DND-41 (cell line): Measurements from ENCODE around the gene ANTKMT.

Source experiments
- ATAC-seq: fragments of 200-7000 bp; cut with Tn5 transposase; 3 replicates; pipeline ENCODE4 v1.9.1; 2021; ENCODE audit warnings: low read depth; ENCODE audit not compliant: insufficient read depth
- DNase-seq: peaks from one replicate; pipeline ENCODE4 v3.0.0-alpha.2; 2020
- H2AFZ ChIP-seq: 2 replicates; pipeline ENCODE4 v1.6.0; 2012; ENCODE audit warnings: low read depth, low read length
- H3K27ac ChIP-seq: 2 replicates; pipeline ENCODE4 v1.5.1; 2012; ENCODE audit warnings: low read length, inconsistent platforms
- H3K27me3 ChIP-seq: fragments of 200-600 bp; sonication (generic); 2 replicates; pipeline ENCODE4 v1.6.0; 2012; ENCODE audit warnings: low read length, mild to moderate bottlenecking, inconsistent platforms; ENCODE audit not compliant: insufficient read depth, poor library complexity
- H3K36me3 ChIP-seq: 2 replicates; pipeline ENCODE4 v1.5.1; 2012; ENCODE audit warnings: low read length, inconsistent platforms; ENCODE audit not compliant: insufficient read depth
- H3K4me1 ChIP-seq: 2 replicates; pipeline ENCODE4 v1.5.1; 2012; ENCODE audit warnings: mild to moderate bottlenecking, low read length; ENCODE audit not compliant: insufficient read depth
- H3K4me2 ChIP-seq: 2 replicates; pipeline ENCODE4 v1.6.0; 2012; ENCODE audit warnings: mild to moderate bottlenecking, moderate library complexity, low read length, inconsistent platforms; ENCODE audit not compliant: insufficient read depth
- H3K4me3 ChIP-seq, 2 experiments: fragments of 200-600 bp in 1 of 2; shearing (Covaris generic) in 1 of 2; 2 replicates each; pipeline ENCODE4 v1.5.1; 2012 to 2016; ENCODE audit warnings: inconsistent platforms in 2 of 2, low read length in 2 of 2, mild to moderate bottlenecking in 2 of 2, low read depth in 1 of 2, moderate library complexity in 1 of 2
- H3K79me2 ChIP-seq: 2 replicates; pipeline ENCODE4 v1.6.0; 2012; ENCODE audit warnings: low read length, inconsistent platforms; ENCODE audit not compliant: insufficient read depth
- H3K9ac ChIP-seq: 2 replicates; pipeline ENCODE4 v1.6.0; 2012; ENCODE audit warnings: low read depth, mild to moderate bottlenecking, inconsistent platforms, low read length, moderate library complexity
- H3K9me3 ChIP-seq: 2 replicates; pipeline ENCODE4 v1.5.1; 2012; ENCODE audit warnings: low read length, moderate library complexity, mild to moderate bottlenecking, inconsistent platforms; ENCODE audit not compliant: insufficient read depth, severe bottlenecking
- H4K20me1 ChIP-seq: 2 replicates; pipeline ENCODE4 v1.6.0; 2012; ENCODE audit warnings: low read length; ENCODE audit not compliant: insufficient read depth
- EZH2 ChIP-seq: IDR thresholded peaks from 3 replicates; pipeline ENCODE4 v1.6.1; 2012; ENCODE audit warnings: borderline replicate concordance, low read depth, mild to moderate bottlenecking, moderate library complexity, low read length, inconsistent platforms; ENCODE audit not compliant: severe bottlenecking
- TF ChIP-seq, protein P1 (sequence below): IDR thresholded peaks from 2 replicates; pipeline ENCODE4 v1.5.1; 2012; ENCODE audit warnings: borderline replicate concordance, low read length, moderate library complexity, mild to moderate bottlenecking; ENCODE audit not compliant: poor library complexity, severe bottlenecking; ENCODE audit errors: extremely low read depth

Gene ANTKMT

DNA sequence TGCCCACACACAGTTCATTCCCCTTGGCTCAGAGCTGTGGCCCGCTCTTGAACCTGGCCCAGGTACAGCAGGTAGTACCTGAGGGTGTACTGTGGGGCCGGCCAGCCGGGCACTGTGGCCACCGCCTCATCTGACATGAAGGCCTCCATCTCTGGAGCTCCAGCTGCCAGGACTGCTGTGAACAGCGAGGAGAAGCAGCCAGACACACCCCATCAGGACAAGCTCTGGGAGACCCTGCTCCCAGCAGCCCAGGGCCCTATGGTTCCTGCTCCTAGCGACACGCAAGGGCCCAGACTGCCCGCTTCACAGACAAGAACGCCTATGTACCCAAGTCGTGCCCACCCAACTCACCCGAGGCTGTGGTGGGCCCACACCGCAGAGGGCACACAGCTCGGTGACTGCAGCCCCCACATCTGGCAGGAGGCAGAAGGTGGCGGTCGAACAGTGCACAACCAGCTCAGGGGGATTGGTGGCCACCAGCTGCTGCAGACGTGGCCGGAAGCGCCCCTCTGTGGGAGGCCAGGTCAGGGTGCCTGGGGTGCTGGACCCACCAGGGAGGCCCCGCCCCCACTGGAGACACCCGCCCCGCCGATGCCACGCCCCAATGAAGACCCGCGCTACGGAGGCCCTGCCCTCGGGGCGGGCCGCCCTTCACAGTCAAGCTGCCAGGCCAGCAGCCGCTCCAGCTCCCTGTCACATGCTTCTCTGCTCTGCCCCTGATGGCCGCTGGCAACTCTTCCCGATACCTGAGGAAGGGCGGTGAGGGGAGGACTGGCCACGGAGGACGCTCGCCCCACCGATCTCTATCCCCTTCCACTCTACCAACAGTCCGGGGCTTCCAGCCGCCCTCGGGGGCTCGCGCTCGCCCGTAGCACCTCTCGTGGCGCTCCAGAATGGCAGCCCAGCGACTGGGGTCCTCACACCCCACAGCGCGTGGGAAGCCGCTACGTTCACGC lies 41.8 kb upstream of the ANTKMT start:
- Histone ChIP-seq H3K4me1 (peaks cover 46% of the 10 kb centered on the region), H3K9me3 (no peaks in the 10 kb centered on the region), H3K36me3 (peaks cover 33% of the 10 kb centered on the region), H3K4me2 (peak overlapping the region; percentile 89), H3K9ac (peak overlapping the region; percentile 57), H4K20me1 (peaks cover 59% of the 10 kb centered on the region), H3K27me3 (no peaks in the 10 kb centered on the region), H2AFZ (peak overlapping the region; percentile 80), H3K79me2 (peaks cover 37% of the 10 kb centered on the region), H3K27ac (peak overlapping the region; percentile 87), H3K4me3 (peak overlapping the region in 1 of 2 experiments; percentile 58; a peak in 2 of 4 replicates)
- ATAC-seq (peak; percentile 36), DNase-seq (peak; percentile 75)
- TF ChIP-seq, protein P1, sequence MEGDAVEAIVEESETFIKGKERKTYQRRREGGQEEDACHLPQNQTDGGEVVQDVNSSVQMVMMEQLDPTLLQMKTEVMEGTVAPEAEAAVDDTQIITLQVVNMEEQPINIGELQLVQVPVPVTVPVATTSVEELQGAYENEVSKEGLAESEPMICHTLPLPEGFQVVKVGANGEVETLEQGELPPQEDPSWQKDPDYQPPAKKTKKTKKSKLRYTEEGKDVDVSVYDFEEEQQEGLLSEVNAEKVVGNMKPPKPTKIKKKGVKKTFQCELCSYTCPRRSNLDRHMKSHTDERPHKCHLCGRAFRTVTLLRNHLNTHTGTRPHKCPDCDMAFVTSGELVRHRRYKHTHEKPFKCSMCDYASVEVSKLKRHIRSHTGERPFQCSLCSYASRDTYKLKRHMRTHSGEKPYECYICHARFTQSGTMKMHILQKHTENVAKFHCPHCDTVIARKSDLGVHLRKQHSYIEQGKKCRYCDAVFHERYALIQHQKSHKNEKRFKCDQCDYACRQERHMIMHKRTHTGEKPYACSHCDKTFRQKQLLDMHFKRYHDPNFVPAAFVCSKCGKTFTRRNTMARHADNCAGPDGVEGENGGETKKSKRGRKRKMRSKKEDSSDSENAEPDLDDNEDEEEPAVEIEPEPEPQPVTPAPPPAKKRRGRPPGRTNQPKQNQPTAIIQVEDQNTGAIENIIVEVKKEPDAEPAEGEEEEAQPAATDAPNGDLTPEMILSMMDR = no peak
- TF ChIP-seq EZH2 = no peak

DNA sequence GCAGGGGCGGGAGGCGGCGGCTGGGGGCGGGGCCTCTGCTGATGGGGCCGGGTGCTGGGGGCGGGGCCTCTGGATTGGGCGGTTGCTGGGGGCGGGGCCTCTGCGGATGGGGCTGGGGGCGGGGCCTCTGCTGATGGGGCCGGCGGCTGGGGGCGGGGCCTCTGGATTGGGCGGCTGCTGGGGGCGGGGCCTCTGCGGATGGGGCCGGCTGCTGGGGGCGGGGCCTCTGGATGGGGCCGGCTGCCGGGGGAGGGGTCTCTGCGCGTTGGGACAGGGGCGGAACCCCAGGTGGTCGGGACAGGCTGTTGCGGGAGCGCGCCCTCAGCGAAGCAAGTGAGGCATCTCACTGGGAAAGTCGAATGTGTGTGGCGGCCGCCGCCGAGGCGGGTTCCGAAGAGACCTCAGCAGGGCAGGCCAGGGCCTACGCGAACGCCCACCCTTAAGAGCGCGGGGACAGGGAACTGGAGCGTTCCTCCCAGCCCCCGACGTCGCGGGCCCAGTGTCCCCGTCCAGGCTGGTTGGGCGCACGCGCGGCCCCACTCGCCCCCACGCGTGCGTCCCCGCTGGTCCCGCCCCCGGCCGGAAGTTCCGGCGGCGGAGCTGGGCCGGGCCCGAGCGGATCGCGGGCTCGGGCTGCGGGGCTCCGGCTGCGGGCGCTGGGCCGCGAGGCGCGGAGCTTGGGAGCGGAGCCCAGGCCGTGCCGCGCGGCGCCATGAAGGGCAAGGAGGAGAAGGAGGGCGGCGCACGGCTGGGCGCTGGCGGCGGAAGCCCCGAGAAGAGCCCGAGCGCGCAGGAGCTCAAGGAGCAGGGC lies 40.9 kb upstream of the ANTKMT start, which contains the start of gene STUB1:
TSS of gene STUB1 (plus strand) at position 597 of the 811 bp plus-strand sequence. CDS start at position 713, 116 bp downstream.
- DNase-seq = peak; percentile 93

DNA sequence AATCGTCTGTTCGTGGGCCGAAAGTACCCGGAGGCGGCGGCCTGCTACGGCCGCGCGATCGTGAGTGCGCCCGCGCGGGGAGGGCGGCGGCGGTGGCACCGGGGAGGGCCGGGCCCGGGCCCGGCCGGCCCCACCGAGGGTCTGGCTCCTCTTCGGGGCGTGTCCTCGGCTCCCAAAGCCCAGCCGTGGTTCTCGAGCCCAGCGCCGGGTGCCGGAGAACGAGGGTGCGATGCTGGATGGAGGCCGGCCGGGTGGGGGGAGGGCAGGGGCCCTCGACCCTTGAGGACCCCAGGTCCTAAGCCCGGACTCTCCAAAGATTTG lies 40.4 kb upstream of the ANTKMT start:
- H3K4me1 ChIP-seq = peaks cover 60% of the 10 kb centered on the region
- peak overlapping the region; percentile 76 for H3K27ac ChIP-seq
- H3K9me3 ChIP-seq = no peaks in the 10 kb centered on the region
- peak overlapping the region; percentile 82 for H3K9ac ChIP-seq
- ATAC-seq (no peak), DNase-seq (no peak)
- peaks cover 37% of the 10 kb centered on the region for H3K79me2 ChIP-seq
- peak overlapping the region; percentile 42 to 98; a peak in 3 of 4 replicates for H3K4me3 ChIP-seq
- no peak for TF ChIP-seq EZH2
- TF ChIP-seq, protein P1 = no peak
- peaks cover 48% of the 10 kb centered on the region for H4K20me1 ChIP-seq
- H3K27me3 ChIP-seq = no peaks in the 10 kb centered on the region
- H2AFZ ChIP-seq = peak overlapping the region; percentile 80
- H3K36me3 ChIP-seq = peaks cover 43% of the 10 kb centered on the region
- peak overlapping the region; percentile 99 for H3K4me2 ChIP-seq

More for the DNA sequence above, 40.9 kb upstream of the ANTKMT start, which contains the start of gene STUB1:
- Histone ChIP-seq H2AFZ (peak within 1 kb of the TSS; percentile 80), H3K4me3 (peak within 1 kb of the TSS; percentile 42 to 98; a peak in 3 of 4 replicates), H4K20me1 (peaks cover 52% of the 10 kb centered on the region), H3K9ac (peak within 1 kb of the TSS; percentile 82), H3K27ac (peak within 1 kb of the TSS; percentile 87), H3K9me3 (no peaks in the 10 kb centered on the region), H3K79me2 (peaks cover 37% of the 10 kb centered on the region), H3K4me1 (peaks cover 55% of the 10 kb centered on the region), H3K4me2 (peak within 1 kb of the TSS; percentile 99), H3K36me3 (peaks cover 38% of the 10 kb centered on the region), H3K27me3 (no peaks in the 10 kb centered on the region)
- ATAC-seq = peak; percentile 53
- TF ChIP-seq, protein P1 = no peak
- no peak for TF ChIP-seq EZH2
